ENCODE data around the gene CTSS. TPM values are rescaled to one million over a fixed set of nuclear protein-coding genes. Genes with fewer than 3 reads are reported as not detected.

CTSS gene
- total and polyA plus RNA-seq, 8 donors: 6.5 to 126 (median 9.6) TPM

GRCh38 chr1:150791585-150791984 lies 26.0 kb upstream of the CTSS start:
- ATAC-seq (peak in 2 of 4 donors; percentile 68 to 71), FAIRE-seq (no peak), DNase-seq (no peak)
- no peaks in the 10 kb centered on the region for H3K27me3 ChIP-seq
- H3K36me3 ChIP-seq: peaks cover 0 to 4% (median 0%) of the 10 kb centered on the region in 3 donors
- no peak overlapping the region for H3K27ac ChIP-seq
- TF ChIP-seq CTCF (IDR thresholded peaks at IDR 0.05): no peak
- intact Hi-C loops (cut with DNase I): no loop called here
- no peak overlapping the region for H3K4me3 ChIP-seq
- no peaks in the 10 kb centered on the region for H3K4me1 ChIP-seq
- WGBS, 2 donors: 94 to 96% methylated on average over 4 of the region's 4 CpGs
- H3K9me3 ChIP-seq: no peaks in the 10 kb centered on the region

GRCh38 chr1:150789396-150789795 lies 23.8 kb upstream of the CTSS start:
- peak in 1 of 6 donors; percentile 52 for DNase-seq
- H3K9me3 ChIP-seq: no peaks in the 10 kb centered on the region
- no peak for FAIRE-seq
- no peak for TF ChIP-seq CTCF (IDR thresholded peaks at IDR 0.05)
- intact Hi-C loops (cut with DNase I): no loop called here
- peak in 2 of 4 donors; percentile 57 to 75 for ATAC-seq
- no peaks in the 10 kb centered on the region for H3K36me3 ChIP-seq
- no peaks in the 10 kb centered on the region for H3K27me3 ChIP-seq
- H3K27ac ChIP-seq: no peak overlapping the region
- no peaks in the 10 kb centered on the region for H3K4me1 ChIP-seq
- no peak overlapping the region for H3K4me3 ChIP-seq
- 47 to 49% methylated on average over 4 of the region's 4 CpGs for WGBS, 2 donors

- no peak overlapping the region for H3K4me3 ChIP-seq
- DNase-seq (no peak), ATAC-seq (no peak), FAIRE-seq (no peak)
- no peaks in the 10 kb centered on the region for H3K36me3 ChIP-seq
- 73 to 86% methylated on average over 4 of the region's 4 CpGs for WGBS, 2 donors
- H3K27me3 ChIP-seq: no peaks in the 10 kb centered on the region
- intact Hi-C loops (cut with DNase I): no loop called here
- no peak for TF ChIP-seq CTCF (IDR thresholded peaks at IDR 0.05)
- no peak overlapping the region for H3K27ac ChIP-seq
- H3K9me3 ChIP-seq: no peaks in the 10 kb centered on the region
- H3K4me1 ChIP-seq: no peaks in the 10 kb centered on the region
These were observed 23.4 kb upstream of the CTSS start for GRCh38 chr1:150788946-150789345.

- H3K4me3 ChIP-seq: no peak overlapping the region
- no peaks in the 10 kb centered on the region for H3K9me3 ChIP-seq
- no peaks in the 10 kb centered on the region for H3K36me3 ChIP-seq
- ATAC-seq (no peak), FAIRE-seq (no peak), DNase-seq (no peak)
- H3K27me3 ChIP-seq: no peaks in the 10 kb centered on the region
- H3K27ac ChIP-seq: no peak overlapping the region
- intact Hi-C loops (cut with DNase I): no loop called here
- TF ChIP-seq CTCF (IDR thresholded peaks at IDR 0.05): no peak
- H3K4me1 ChIP-seq: no peaks in the 10 kb centered on the region
These were observed 21.9 kb upstream of the CTSS start for GRCh38 chr1:150787455-150787854.

GRCh38 chr1:150780510-150780909 lies 14.9 kb upstream of the CTSS start:
- H3K4me1 ChIP-seq: no peaks in the 10 kb centered on the region
- no peak overlapping the region for H3K27ac ChIP-seq
- ATAC-seq (no peak), FAIRE-seq (no peak), DNase-seq (no peak)
- WGBS, 2 donors: 80 to 84% methylated on average over 3 of the region's 3 CpGs
- H3K27me3 ChIP-seq: no peaks in the 10 kb centered on the region
- H3K9me3 ChIP-seq: no peaks in the 10 kb centered on the region
- TF ChIP-seq CTCF (IDR thresholded peaks at IDR 0.05): no peak
- H3K36me3 ChIP-seq: no peaks in the 10 kb centered on the region
- intact Hi-C loops (cut with DNase I): no loop called here
- no peak overlapping the region for H3K4me3 ChIP-seq

Data from pancreas (tissue), 10 donors.